GM12892 (cell line): ENCODE results near the gene PLEKHA8.

ENCODE experiments used
- DNase-seq: peaks from one replicate; pipeline ENCODE4 v3.0.0; 2011; ENCODE audit not compliant: insufficient read length
- FAIRE-seq: peaks from 2 replicates; lab custom pipeline; 2011; peaks lifted over from hg19 to GRCh38; lab: Jason Lieb, UNC
- POLR2A ChIP-seq: IDR thresholded peaks from 2 replicates; pipeline ENCODE4 v1.6.1; 2011; ENCODE audit warnings: low read depth, low read length, control low read depth
- POLR2AphosphoS5 ChIP-seq: IDR thresholded peaks from 2 replicates; pipeline ENCODE4 v1.6.1; 2011; ENCODE audit warnings: low read depth, low read length, control low read depth
- TAF1 ChIP-seq: IDR thresholded peaks from 2 replicates; pipeline ENCODE4 v1.6.1; 2011; ENCODE audit warnings: low read depth, mild to moderate bottlenecking, control low read depth, low read length, borderline replicate concordance

Gene PLEKHA8

GRCh38 chr7:30070052-30070451 lies 41.8 kb downstream of the PLEKHA8 start:
- FAIRE-seq (no peak), DNase-seq (no peak)
- no peak for TF ChIP-seq TAF1
- no peak for TF ChIP-seq POLR2A
- TF ChIP-seq POLR2AphosphoS5 = no peak

DNA sequence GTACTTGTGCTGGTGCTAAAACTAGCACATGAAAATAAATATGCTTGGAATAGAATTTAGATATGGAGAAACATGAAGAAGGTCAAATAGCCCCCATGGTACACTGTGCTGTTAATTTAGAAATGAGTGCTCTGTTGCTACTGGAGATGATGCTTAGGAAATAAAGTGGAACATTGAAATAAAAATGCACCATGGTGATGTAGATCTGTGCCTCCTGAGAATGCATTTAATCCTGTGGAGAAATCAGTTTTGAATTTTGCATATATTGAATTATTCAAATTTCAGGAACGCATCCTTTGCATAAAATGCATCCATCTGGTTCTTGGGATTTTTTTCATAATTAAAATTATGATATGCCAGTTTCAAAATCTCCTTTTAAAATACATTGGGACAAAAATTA lies 44.5 kb downstream of the PLEKHA8 start:
- no peak for FAIRE-seq
- DNase-seq = no peak
- TF ChIP-seq POLR2A (no peak), TAF1 (no peak), POLR2AphosphoS5 (no peak)

DNA sequence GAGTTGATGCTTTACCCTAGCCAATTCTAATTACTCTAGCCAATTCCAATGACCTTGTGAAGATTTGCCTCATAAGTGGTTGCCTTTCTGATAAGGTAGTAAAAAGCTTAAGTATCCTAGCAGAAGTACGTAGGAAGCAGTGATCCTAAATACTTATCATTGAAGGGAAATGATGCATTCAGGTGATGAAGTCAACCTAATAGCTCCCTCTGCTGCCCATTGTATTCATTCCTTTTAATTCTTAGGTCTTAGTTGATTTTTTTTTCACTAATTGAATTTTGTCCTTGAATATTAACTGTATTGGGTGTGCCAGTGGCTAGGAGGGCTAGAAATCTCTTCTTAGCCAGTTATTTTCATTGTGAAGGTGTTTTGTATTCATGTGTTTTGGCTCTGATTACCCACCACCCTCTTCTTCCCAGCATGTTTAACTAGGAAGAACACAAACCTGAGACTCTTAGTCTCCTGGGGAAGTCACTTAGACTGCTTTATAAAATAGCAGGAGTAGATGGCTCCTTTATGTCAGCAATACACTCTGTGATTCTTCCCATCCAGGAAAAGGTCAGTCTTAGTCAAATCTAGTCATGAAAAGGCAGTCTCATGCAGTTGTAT lies 46.3 kb downstream of the PLEKHA8 start:
- FAIRE-seq = peak; percentile 51
- no peak for TF ChIP-seq TAF1
- TF ChIP-seq POLR2AphosphoS5 = no peak
- DNase-seq = no peak

DNA sequence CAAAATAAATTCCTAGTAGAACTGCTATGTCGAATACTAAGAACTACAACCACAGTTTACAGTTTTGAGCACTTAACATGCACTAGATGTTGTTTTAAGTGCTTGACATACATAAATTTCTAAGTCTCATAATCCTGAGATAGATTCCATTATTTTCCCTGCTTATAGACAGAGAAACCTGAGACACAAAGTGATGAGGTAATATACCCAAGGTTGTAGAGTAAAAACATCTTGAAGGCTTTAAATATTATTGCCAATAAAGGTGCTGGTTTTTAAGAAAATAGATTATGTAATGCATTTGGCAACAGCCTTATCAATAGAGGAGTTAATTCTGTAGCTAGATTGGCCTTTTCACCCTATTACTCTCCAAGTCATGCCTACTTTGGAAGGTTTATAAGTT lies 48.2 kb downstream of the PLEKHA8 start:
- TF ChIP-seq POLR2A (no peak), TAF1 (no peak), POLR2AphosphoS5 (no peak)
- DNase-seq (no peak), FAIRE-seq (no peak)

DNA sequence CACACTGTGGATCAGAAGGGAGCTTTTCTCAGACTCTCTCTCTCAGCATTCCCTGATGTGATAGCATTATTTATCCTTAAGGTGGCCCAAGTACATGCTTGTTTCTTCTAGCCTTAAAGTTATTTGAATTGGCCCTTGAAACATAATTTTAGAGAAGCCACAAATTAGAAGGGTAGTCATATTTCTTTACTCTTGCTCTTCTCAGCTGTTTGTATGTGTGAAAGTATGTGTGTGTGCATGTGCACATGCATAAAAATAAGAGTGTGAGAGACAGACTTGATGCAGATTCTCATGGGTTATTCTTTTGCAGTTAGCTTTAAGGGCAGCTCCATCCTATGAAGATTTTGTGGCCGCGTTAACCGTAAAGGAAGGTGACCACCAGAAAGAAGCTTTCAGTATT lies 50.1 kb downstream of the PLEKHA8 start:
- DNase-seq (no peak), FAIRE-seq (no peak)
- TF ChIP-seq TAF1 (no peak), POLR2AphosphoS5 (no peak), POLR2A (no peak)

- no peak for TF ChIP-seq TAF1
- no peak for TF ChIP-seq POLR2AphosphoS5
- no peak for TF ChIP-seq POLR2A
- FAIRE-seq (no peak), DNase-seq (no peak)
Measured at GRCh38 chr7:30079880-30080279, 51.7 kb downstream of the PLEKHA8 start.

- DNase-seq = no peak
- TF ChIP-seq POLR2AphosphoS5 (no peak), POLR2A (no peak), TAF1 (no peak)
- FAIRE-seq = no peak
Measured at GRCh38 chr7:30080818-30081217, 52.6 kb downstream of the PLEKHA8 start.

GRCh38 chr7:30082686-30083085 lies 54.5 kb downstream of the PLEKHA8 start:
- TF ChIP-seq TAF1 = no peak
- TF ChIP-seq POLR2A = no peak
- TF ChIP-seq POLR2AphosphoS5 = no peak
- no peak for DNase-seq
- no peak for FAIRE-seq

DNA sequence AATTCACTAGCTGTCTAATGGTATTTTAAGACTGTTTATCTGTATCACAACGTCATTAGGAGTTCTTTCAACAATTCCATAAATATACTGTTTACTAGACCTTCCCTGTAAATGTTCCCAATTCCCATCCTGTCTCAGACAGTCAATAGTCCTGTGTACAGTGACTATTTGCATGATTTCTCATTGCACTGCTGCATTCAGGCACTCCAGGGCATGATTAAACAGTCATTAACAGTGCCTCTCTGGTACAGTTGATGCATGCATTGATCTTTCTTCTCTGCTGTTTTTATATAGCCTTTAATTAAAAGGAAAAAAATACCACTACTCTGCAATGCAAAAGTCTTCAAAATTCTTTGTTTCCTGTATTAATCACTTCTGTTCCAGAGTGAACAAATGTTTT lies 55.1 kb downstream of the PLEKHA8 start:
- no peak for FAIRE-seq
- DNase-seq = no peak
- TF ChIP-seq POLR2A (no peak), TAF1 (no peak), POLR2AphosphoS5 (no peak)

DNA sequence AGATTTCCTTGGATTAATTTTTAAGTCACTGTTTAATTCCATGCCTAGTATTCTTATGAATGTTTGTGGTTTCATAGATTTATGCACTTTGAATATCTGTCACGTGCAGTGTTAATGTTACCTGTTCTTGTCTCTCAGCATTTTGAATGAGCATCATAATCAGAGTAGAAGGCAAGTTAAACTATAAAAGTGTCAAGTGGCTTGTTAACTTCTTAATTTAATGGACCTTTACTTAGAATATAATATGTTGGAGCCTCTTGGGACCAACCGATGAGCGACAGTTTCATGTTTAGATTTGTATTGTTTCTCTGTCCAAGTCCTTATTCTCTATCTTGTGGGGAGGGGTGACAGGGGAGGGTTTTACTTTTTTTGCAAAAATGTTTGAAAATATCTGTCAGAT lies 56.0 kb downstream of the PLEKHA8 start:
- no peak for DNase-seq
- FAIRE-seq = no peak
- no peak for TF ChIP-seq TAF1
- no peak for TF ChIP-seq POLR2A
- no peak for TF ChIP-seq POLR2AphosphoS5

- no peak for TF ChIP-seq POLR2A
- no peak for FAIRE-seq
- DNase-seq = no peak
Measured at GRCh38 chr7:30086529-30086928, 58.3 kb downstream of the PLEKHA8 start.

GRCh38 chr7:30087371-30087770 lies 59.2 kb downstream of the PLEKHA8 start:
- no peak for TF ChIP-seq TAF1
- no peak for TF ChIP-seq POLR2A
- no peak for TF ChIP-seq POLR2AphosphoS5
- no peak for FAIRE-seq
- DNase-seq = no peak
